ENCODE results near the gene HTR1B. TPM values are rescaled to one million over a fixed set of nuclear protein-coding genes. Genes with fewer than 3 reads are reported as not detected.

HTR1B gene
- total and polyA plus RNA-seq, 9 of the 15 experiments (the other 6 are each of a cell fraction or from before 2014, with no cell fraction given): not detected

DNA sequence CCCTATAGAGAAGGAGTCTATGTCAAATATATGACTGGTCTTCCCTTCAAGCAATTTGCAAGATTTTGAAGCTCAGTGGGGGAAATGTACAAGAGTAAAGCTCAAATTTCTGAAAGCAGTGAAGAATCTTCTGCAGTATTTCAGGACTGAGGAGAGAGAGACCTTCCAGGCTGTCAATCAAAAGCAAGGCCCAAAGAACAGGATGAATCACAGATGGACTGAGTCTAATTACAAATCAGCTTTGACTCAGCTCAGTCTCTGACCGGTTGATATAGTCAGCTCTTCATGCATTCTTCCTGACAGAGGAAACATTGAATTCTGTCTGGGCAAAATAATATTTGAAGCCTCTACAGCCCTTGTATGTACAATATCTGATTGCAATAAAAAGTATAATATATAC, 7.7 kb upstream of the HTR1B start:
- POLR2A ChIA-PET: no interaction called here
- 5% methylated on average over 1 of the region's 1 CpG for WGBS (ENCODE audit: insufficient coverage, low coverage, missing lambda C conversion rate)
- CTCF ChIA-PET (ENCODE audit: low intra/inter-chr PET ratio): no interaction called here
- no peaks in the 10 kb centered on the region for H3K9me3 ChIP-seq (replicated peaks; ENCODE audit: control insufficient read depth, insufficient read depth, low read depth, low read length)
- no peak overlapping the region for H3K4me3 ChIP-seq
- H3K4me1 ChIP-seq (replicated peaks in 1 of 2; ENCODE audit: control insufficient read depth in 2 of 2, insufficient read depth in 2 of 2, low read length in 2 of 2): no peaks in the 10 kb centered on the region
- FAIRE-seq: no peak
- in situ Hi-C loops (cut with MboI) (loop anchor here (25.0 kb wide), 1 partner anchor 1534 kb away; no protein-coding TSS in a partner anchor), intact Hi-C loops (cut with micrococcal nuclease) (no loop called here)
- BruUV-seq (replicated peaks): no TSS peak
- TF ChIP-seq PHB2 (IDR thresholded peaks at IDR 0.05; ENCODE audit: low read depth) (no peak), ADNP (tag; IDR thresholded peaks at IDR 0.05) (no peak), ESRRB (CRISPR knock-in tag; IDR thresholded peaks at IDR 0.05; ENCODE audit: borderline replicate concordance) (no peak), SMARCA4 (IDR thresholded peaks at IDR 0.05) (no peak), BMI1 (IDR thresholded peaks at IDR 0.05; ENCODE audit: low read length) (no peak), NCOA4 (IDR thresholded peaks at IDR 0.05; ENCODE audit: partially characterized antibody) (no peak)
- TF ChIP-seq, protein P1, sequence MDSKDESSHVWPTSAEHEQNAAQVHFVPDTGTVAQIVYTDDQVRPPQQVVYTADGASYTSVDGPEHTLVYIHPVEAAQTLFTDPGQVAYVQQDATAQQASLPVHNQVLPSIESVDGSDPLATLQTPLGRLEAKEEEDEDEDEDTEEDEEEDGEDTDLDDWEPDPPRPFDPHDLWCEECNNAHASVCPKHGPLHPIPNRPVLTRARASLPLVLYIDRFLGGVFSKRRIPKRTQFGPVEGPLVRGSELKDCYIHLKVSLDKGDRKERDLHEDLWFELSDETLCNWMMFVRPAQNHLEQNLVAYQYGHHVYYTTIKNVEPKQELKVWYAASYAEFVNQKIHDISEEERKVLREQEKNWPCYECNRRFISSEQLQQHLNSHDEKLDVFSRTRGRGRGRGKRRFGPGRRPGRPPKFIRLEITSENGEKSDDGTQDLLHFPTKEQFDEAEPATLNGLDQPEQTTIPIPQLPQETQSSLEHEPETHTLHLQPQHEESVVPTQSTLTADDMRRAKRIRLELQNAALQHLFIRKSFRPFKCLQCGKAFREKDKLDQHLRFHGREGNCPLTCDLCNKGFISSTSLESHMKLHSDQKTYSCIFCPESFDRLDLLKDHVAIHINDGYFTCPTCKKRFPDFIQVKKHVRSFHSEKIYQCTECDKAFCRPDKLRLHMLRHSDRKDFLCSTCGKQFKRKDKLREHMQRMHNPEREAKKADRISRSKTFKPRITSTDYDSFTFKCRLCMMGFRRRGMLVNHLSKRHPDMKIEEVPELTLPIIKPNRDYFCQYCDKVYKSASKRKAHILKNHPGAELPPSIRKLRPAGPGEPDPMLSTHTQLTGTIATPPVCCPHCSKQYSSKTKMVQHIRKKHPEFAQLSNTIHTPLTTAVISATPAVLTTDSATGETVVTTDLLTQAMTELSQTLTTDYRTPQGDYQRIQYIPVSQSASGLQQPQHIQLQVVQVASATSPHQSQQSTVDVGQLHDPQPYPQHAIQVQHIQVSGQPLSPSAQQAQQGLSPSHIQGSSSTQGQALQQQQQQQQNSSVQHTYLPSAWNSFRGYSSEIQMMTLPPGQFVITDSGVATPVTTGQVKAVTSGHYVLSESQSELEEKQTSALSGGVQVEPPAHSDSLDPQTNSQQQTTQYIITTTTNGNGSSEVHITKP (IDR thresholded peaks at IDR 0.05; ENCODE audit: partially characterized antibody): no peak
- no peak overlapping the region for H2AFZ ChIP-seq (ENCODE audit: low read depth, low read length)
- H4K20me1 ChIP-seq (replicated peaks; ENCODE audit: control insufficient read depth, insufficient read depth, low read length): no peaks in the 10 kb centered on the region
- ATAC-seq: no peak
- H3K9ac ChIP-seq (ENCODE audit: insufficient read depth in 1 of 2, low read depth in 2 of 2, low read length in 2 of 2): no peak overlapping the region
- no peaks in the 10 kb centered on the region for H3K36me3 ChIP-seq (ENCODE audit: control insufficient read depth, insufficient read depth, low read length)
- H3K27me3 ChIP-seq (ENCODE audit: control insufficient read depth in 2 of 2, insufficient read depth in 2 of 2, low read length in 2 of 2): no peaks in the 10 kb centered on the region
- no peak overlapping the region for H3K4me2 ChIP-seq (ENCODE audit: insufficient read depth, low read length)
- DNase-seq (ENCODE audit: extremely low read depth in 1 of 4, low spot score in 3 of 4): no peak
- no peaks in the 10 kb centered on the region for H3K9me1 ChIP-seq (ENCODE audit: control insufficient read depth, insufficient read depth, low read length)
- no peaks in the 10 kb centered on the region for H3K79me2 ChIP-seq (ENCODE audit: control insufficient read depth, insufficient read depth, low read length)
- no peak overlapping the region for H3K27ac ChIP-seq (ENCODE audit: extremely low read depth, low read depth, low read length)
